ENCODE measurements around the gene SSR2. TPM values are rescaled to one million over a fixed set of nuclear protein-coding genes. Genes with fewer than 3 reads are reported as not detected.

Gene SSR2
- total RNA-seq, 4 donors from 2014 or later: 103 to 157 (median 146) TPM

DNA sequence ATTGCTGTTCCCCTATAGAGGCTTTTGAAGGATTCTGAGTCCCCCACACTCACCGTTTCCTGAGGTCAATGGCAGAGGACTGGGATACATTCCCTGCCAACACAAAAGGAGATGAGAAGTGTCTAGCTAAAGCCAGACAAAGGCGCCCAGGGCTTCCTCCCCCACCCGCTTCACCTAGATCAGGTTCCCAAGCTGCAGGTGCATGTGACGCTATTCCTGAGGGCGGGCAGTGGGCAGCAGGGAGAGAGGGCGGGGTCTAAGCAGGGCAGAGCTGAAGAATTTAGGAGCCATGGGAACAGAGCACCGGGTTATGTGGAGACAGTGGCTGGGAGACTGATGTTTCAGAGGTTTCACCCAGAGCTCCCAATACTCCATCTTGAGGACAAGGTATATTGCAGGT is 36.4 kb downstream of the SSR2 start:
- no peaks in the 10 kb centered on the region for H3K9me3 ChIP-seq
- TF ChIP-seq, protein P1, sequence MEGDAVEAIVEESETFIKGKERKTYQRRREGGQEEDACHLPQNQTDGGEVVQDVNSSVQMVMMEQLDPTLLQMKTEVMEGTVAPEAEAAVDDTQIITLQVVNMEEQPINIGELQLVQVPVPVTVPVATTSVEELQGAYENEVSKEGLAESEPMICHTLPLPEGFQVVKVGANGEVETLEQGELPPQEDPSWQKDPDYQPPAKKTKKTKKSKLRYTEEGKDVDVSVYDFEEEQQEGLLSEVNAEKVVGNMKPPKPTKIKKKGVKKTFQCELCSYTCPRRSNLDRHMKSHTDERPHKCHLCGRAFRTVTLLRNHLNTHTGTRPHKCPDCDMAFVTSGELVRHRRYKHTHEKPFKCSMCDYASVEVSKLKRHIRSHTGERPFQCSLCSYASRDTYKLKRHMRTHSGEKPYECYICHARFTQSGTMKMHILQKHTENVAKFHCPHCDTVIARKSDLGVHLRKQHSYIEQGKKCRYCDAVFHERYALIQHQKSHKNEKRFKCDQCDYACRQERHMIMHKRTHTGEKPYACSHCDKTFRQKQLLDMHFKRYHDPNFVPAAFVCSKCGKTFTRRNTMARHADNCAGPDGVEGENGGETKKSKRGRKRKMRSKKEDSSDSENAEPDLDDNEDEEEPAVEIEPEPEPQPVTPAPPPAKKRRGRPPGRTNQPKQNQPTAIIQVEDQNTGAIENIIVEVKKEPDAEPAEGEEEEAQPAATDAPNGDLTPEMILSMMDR (IDR thresholded peaks at IDR 0.05): no peak
- no peak for TF ChIP-seq POLR2A (IDR thresholded peaks at IDR 0.05)
- no peak for TF ChIP-seq EP300 (IDR thresholded peaks at IDR 0.05)
- TF ChIP-seq POLR2AphosphoS5 (IDR thresholded peaks at IDR 0.05): no peak
- no peak for ATAC-seq
- H3K36me3 ChIP-seq: no peaks in the 10 kb centered on the region
- 13 to 43% methylated on average over 1 of the region's 7 CpGs for WGBS, 2 donors (ENCODE audit: low coverage in 1 of 2)
- H3K27me3 ChIP-seq: no peaks in the 10 kb centered on the region
- peaks cover 10 to 65% (median 36%) of the 10 kb centered on the region in 3 donors for H3K4me1 ChIP-seq
- H3K27ac ChIP-seq: peak overlapping the region in 3 of 4 donors; percentile 93 to 99 (median 97)
- H3K4me3 ChIP-seq: no peak overlapping the region

DNA sequence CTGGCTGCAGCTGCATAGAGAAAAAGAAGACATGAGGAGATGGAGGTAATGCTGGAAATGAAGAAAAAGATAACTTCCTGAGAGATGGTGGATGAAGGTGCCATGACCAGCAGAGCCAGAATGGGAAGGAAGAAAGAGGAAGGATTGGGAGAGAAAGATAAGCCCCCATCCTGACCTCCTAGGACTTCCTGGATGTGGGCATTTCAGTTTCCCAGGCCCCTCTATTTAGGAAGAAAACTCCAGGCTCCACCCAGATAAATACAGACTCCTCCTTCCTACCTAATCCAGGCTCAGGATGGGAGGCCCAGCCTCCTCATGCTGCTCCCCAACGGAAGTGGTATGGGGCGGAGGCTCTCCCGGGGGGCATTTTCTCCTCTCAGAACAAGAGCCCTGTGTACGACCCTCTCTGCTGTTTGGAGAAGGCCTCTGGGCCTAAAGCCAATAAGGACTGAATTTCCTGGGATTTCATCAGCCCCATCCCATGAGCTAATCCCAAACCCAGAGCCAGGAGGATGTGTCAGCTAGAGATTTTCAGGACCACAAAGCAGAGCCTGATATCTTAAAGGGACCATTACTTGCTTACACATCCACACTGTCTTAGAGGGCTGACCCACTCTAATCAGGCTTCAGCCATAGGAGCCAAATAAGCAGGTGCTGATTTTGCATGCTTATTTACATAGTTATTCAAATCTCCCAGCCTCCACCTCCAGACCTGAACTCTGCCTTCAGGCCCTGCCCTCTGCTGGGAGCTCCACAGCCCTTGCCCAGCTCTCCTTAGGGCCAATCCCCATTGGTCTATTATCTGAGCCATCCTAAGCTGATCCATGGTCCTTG is 37.3 kb downstream of the SSR2 start:
- Histone ChIP-seq H3K4me1 (peaks cover 10 to 64% (median 37%) of the 10 kb centered on the region in 3 donors), H3K36me3 (no peaks in the 10 kb centered on the region), H3K4me3 (peak overlapping the region in 1 of 2 donors; percentile 37), H3K27ac (peak overlapping the region in 3 of 4 donors; percentile 93 to 99 (median 97)), H3K27me3 (no peaks in the 10 kb centered on the region), H3K9me3 (no peaks in the 10 kb centered on the region)
- TF ChIP-seq, protein P1 (IDR thresholded peaks at IDR 0.05): no peak
- TF ChIP-seq POLR2AphosphoS5 (IDR thresholded peaks at IDR 0.05) (peak; percentile 26), EP300 (IDR thresholded peaks at IDR 0.05) (no peak), POLR2A (IDR thresholded peaks at IDR 0.05) (peak in 1 of 2 donors; percentile 16)
- ATAC-seq: peak; percentile 79
- WGBS, 2 donors (ENCODE audit: low coverage in 1 of 2): 17% methylated on average over 4 of the region's 4 CpGs; no CpG with 5 or more reads in 1 of the 2 donors

DNA sequence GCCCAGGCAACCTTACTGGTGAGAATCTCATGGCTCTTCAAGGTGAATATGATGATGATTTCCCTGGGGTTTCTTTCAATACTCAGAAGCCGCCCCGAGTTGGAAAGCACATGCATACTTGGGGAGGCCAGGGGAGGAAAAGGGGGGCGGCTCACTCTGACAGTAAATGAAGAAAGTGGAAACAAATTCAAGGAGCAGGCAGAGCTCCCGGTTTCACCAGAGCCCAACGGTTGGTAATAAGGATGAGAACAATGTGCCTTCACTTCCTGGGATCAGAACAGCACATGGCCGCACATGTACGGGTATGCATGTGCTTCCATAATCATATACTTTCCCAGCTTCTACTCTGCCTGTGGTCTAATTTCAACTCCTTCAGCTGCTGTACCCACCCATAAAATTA is 38.6 kb downstream of the SSR2 start:
- no peaks in the 10 kb centered on the region for H3K9me3 ChIP-seq
- TF ChIP-seq POLR2A (IDR thresholded peaks at IDR 0.05): no peak
- no peak for TF ChIP-seq POLR2AphosphoS5 (IDR thresholded peaks at IDR 0.05)
- no peak for TF ChIP-seq EP300 (IDR thresholded peaks at IDR 0.05)
- TF ChIP-seq, protein P1 (IDR thresholded peaks at IDR 0.05): no peak
- H3K27me3 ChIP-seq: no peaks in the 10 kb centered on the region
- peaks cover 10 to 63% (median 37%) of the 10 kb centered on the region in 3 donors for H3K4me1 ChIP-seq
- H3K36me3 ChIP-seq: no peaks in the 10 kb centered on the region
- ATAC-seq: no peak
- 20 to 35% methylated on average over 1 to 7 of the region's 7 CpGs for WGBS, 2 donors (ENCODE audit: low coverage in 1 of 2)
- H3K27ac ChIP-seq: peak overlapping the region; percentile 36 to 99 (median 95)
- peak overlapping the region in 1 of 2 donors; percentile 37 for H3K4me3 ChIP-seq

DNA sequence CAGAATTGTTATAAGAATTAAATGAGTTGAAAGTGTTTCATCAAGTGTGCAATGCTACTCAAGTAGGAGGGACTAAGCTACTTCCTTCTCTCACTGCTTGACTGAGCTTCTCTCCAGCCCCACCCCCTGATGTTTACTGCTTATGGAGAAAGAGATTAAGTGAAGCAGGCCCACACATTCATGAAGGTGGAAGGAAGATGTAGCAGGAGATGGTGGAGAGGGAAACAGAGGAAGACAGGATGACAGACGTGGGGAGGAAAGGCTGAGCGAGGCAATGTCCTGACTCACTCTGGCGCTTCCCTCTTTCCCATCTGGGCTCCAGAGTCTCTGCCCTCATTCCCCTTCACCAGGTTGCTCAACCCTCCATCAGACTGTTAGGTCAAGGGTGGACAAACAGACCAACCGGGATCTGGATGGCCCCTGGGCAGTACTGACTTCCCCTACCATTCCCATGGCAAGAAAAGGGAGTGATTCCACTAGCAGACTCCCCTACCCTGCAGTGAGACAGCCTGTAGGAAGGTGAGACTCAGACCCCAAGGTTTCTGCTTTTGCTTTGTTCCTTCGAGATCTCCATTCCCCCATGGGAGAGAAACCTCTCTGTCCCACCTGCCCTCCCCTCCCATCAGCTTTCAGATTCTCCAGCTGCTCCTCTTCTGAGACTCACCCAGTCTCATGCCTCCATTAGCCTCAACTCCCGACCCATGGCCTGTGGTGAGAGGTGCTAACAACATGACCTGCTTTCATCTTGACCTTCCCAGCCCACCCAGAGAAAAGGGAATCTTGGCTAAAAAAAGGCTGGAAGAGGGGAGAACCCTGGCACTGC is 39.3 kb downstream of the SSR2 start:
- H3K36me3 ChIP-seq: no peaks in the 10 kb centered on the region
- peaks cover 10 to 69% (median 37%) of the 10 kb centered on the region in 3 donors for H3K4me1 ChIP-seq
- WGBS, 2 donors (ENCODE audit: low coverage in 1 of 2): 10 to 37% methylated on average over 2 to 5 of the region's 6 CpGs
- H3K9me3 ChIP-seq: no peaks in the 10 kb centered on the region
- peak; percentile 51 for ATAC-seq
- no peaks in the 10 kb centered on the region for H3K27me3 ChIP-seq
- no peak for TF ChIP-seq EP300 (IDR thresholded peaks at IDR 0.05)
- TF ChIP-seq POLR2AphosphoS5 (IDR thresholded peaks at IDR 0.05): peak; percentile 44
- TF ChIP-seq, protein P1 (IDR thresholded peaks at IDR 0.05): no peak
- TF ChIP-seq POLR2A (IDR thresholded peaks at IDR 0.05): no peak
- peak overlapping the region in 1 of 2 donors; percentile 37 for H3K4me3 ChIP-seq
- H3K27ac ChIP-seq: peak overlapping the region; percentile 93 to 99 (median 96)
